HAP-1 (cell line): ENCODE results near the gene AKAP12.
"Not testable (repeated sequence)": the region's sequence is repeated elsewhere in the genome, so short reads cannot be mapped to it uniquely, and the experiment has no call there.

Experiments used
- DNase-seq, 2 experiments: peaks; one replicate each; pipeline ENCODE4 v3.0.0-alpha.2; 2016 to 2020; ENCODE audit warnings: low spot score in 2 of 2
- H3K27me3 ChIP-seq: fragments of 250-450 bp; sonication (Bioruptor Pico); 2 replicates; pipeline ENCODE4 v1.5.1; 2020; ENCODE audit warnings: low read depth, mild to moderate bottlenecking, moderate library complexity
- H3K36me3 ChIP-seq: fragments of 250-450 bp; sonication (Bioruptor Pico); replicated peaks from 2 replicates; pipeline ENCODE4 v1.5.1; 2020; ENCODE audit warnings: mild to moderate bottlenecking
- H3K4me1 ChIP-seq: fragments of 250-450 bp; sonication (Bioruptor Pico); 2 replicates; pipeline ENCODE4 v1.5.1; 2020; ENCODE audit warnings: mild to moderate bottlenecking
- H3K4me3 ChIP-seq: fragments of 250-450 bp; sonication (Bioruptor Pico); 2 replicates; pipeline ENCODE4 v1.5.1; 2020; ENCODE audit warnings: mild to moderate bottlenecking, moderate library complexity
- H3K9me3 ChIP-seq: fragments of 250-450 bp; sonication (Bioruptor Pico); 2 replicates; pipeline ENCODE4 v1.5.1; 2020; ENCODE audit warnings: mild to moderate bottlenecking, moderate library complexity
- in situ Hi-C: fragments of 300-500 bp; cut with MboI; formaldehyde crosslinking; loops from 3 replicates; pipeline ENCODE4 v1.14.3; 2020; ENCODE audit warnings: low sequenced_read_pairs, inconsistent platforms, mixed read lengths

Gene AKAP12

DNA sequence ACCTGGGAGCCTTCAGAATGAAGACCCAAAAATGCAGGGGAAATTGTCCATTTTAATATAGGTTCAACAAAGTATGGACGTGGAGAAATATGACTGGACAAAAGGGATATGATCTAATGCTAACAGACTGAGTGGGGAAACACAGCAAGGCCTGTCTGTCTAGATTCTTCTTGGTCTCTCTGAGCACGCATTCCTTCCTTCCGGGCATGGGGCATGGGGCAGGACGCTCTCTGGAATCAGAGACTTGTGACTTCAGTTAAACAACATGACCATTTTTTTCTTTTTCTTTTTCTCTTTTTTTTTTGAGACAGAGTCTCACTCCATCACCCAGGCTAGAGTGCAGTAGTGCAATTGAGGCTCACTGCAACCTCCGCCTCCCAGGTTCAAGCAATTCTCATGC lies 119.7 kb downstream of the AKAP12 start:
- Histone ChIP-seq H3K4me3 (no peak overlapping the region), H3K9me3 (no peaks in the 10 kb centered on the region), H3K4me1 (no peaks in the 10 kb centered on the region), H3K36me3 (peaks cover 22% of the 10 kb centered on the region), H3K27me3 (no peaks in the 10 kb centered on the region)
- no peak for DNase-seq
- in situ Hi-C loops, result no loop called here

- no peaks in the 10 kb centered on the region for H3K4me1 ChIP-seq
- no peak overlapping the region for H3K4me3 ChIP-seq
- H3K27me3 ChIP-seq, result no peaks in the 10 kb centered on the region
- in situ Hi-C loops, result no loop called here
- DNase-seq, result no peak
- peaks cover 33% of the 10 kb centered on the region for H3K36me3 ChIP-seq
- H3K9me3 ChIP-seq, result no peaks in the 10 kb centered on the region
Observed at GRCh38 chr6:151365233-151365632, 125.5 kb downstream of the AKAP12 start.

- no peak overlapping the region for H3K4me3 ChIP-seq
- peaks cover 34% of the 10 kb centered on the region for H3K36me3 ChIP-seq
- no peaks in the 10 kb centered on the region for H3K27me3 ChIP-seq
- in situ Hi-C loops, result no loop called here
- H3K9me3 ChIP-seq, result no peaks in the 10 kb centered on the region
- H3K4me1 ChIP-seq, result peaks cover 16% of the 10 kb centered on the region
- DNase-seq, result no peak
Observed at GRCh38 chr6:151370509-151371078, 130.8 kb downstream of the AKAP12 start.

- in situ Hi-C loops, result no loop called here
- Histone ChIP-seq H3K4me3 (no peak overlapping the region), H3K4me1 (peaks cover 27% of the 10 kb centered on the region), H3K36me3 (peaks cover 22% of the 10 kb centered on the region), H3K27me3 (no peaks in the 10 kb centered on the region), H3K9me3 (no peaks in the 10 kb centered on the region)
- DNase-seq, result no peak
Observed at GRCh38 chr6:151372164-151372563, 132.4 kb downstream of the AKAP12 start.

- Histone ChIP-seq H3K27me3 (no peaks in the 10 kb centered on the region), H3K36me3 (peaks cover 22% of the 10 kb centered on the region), H3K4me1 (peaks cover 27% of the 10 kb centered on the region), H3K4me3 (no peak overlapping the region), H3K9me3 (no peaks in the 10 kb centered on the region)
- peak; percentile 23 to 38 for DNase-seq
- in situ Hi-C loops, result no loop called here
Observed at GRCh38 chr6:151374036-151374683, 134.4 kb downstream of the AKAP12 start.

GRCh38 chr6:151375833-151376232 lies 136.1 kb downstream of the AKAP12 start:
- in situ Hi-C loops, result no loop called here
- peak in 1 of 2 experiments; percentile 55 for DNase-seq
- Histone ChIP-seq H3K27me3 (no peaks in the 10 kb centered on the region), H3K4me1 (peaks cover 27% of the 10 kb centered on the region), H3K36me3 (peaks cover 16% of the 10 kb centered on the region), H3K4me3 (no peak overlapping the region), H3K9me3 (no peaks in the 10 kb centered on the region)

DNA sequence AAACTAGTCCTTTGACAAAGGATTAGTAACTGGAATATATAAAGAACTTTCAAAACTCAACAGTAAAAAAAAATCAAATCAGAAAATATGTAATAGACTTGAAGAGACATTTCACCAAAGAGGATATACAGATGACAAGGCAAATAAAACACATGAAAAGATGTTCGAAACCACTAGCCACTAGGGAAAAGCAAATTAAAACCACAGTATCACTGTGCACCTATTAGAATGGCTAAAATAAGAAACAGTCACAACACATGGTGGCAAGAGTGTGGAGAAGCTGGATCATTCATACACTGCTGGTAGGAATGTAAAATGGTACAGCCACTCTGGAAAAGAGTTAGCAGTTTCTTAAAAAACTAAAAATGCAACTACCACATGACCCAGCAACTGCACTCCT lies 136.7 kb downstream of the AKAP12 start:
- peaks cover 27% of the 10 kb centered on the region for H3K4me1 ChIP-seq
- H3K36me3 ChIP-seq, result peaks cover 9% of the 10 kb centered on the region
- in situ Hi-C loops, result no loop called here
- no peak overlapping the region for H3K4me3 ChIP-seq
- no peaks in the 10 kb centered on the region for H3K27me3 ChIP-seq
- no peaks in the 10 kb centered on the region for H3K9me3 ChIP-seq
- DNase-seq, result no peak

GRCh38 chr6:151377095-151377494 lies 137.3 kb downstream of the AKAP12 start:
- H3K9me3 ChIP-seq, result no peaks in the 10 kb centered on the region; the same call in 1 of the 2 replicates
- in situ Hi-C loops, result no loop called here
- no peaks in the 10 kb centered on the region for H3K27me3 ChIP-seq
- no peak overlapping the region for H3K4me3 ChIP-seq
- 0 out of 2 replicates have a peak, but pooled peaks cover 4% of the 10 kb centered on the region for H3K36me3 ChIP-seq
- H3K4me1 ChIP-seq, result peaks cover 27% of the 10 kb centered on the region
- no peak for DNase-seq

- no peaks in the 10 kb centered on the region for H3K36me3 ChIP-seq
- H3K9me3 ChIP-seq, result no peaks in the 10 kb centered on the region; the same call in 1 of the 2 replicates
- no peak overlapping the region for H3K4me3 ChIP-seq
- in situ Hi-C loops, result no loop called here
- no peak for DNase-seq
- no peaks in the 10 kb centered on the region for H3K27me3 ChIP-seq
- peaks cover 16% of the 10 kb centered on the region for H3K4me1 ChIP-seq
Observed at GRCh38 chr6:151379933-151380847, 140.4 kb downstream of the AKAP12 start.

DNA sequence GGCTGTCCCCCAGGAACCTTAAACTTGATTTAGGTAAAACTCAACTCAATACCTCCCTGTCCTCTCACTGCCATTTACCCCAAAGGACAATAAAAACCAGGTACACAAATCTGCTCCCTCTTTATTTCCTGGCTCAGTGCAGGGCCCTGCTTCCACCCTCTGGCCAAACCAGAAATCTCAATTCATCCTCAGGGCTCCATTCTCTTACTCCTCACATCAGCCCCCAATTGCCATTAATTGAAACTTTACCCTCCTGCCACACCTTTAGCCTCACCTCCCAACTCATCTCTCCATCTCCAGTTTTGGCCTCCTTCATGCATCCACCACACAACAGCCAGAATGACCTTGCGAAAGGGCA lies 141.1 kb downstream of the AKAP12 start:
- in situ Hi-C loops, result no loop called here
- Histone ChIP-seq H3K4me1 (peaks cover 9% of the 10 kb centered on the region), H3K4me3 (no peak overlapping the region), H3K9me3 (no peaks in the 10 kb centered on the region; the same call in 1 of the 2 replicates), H3K27me3 (no peaks in the 10 kb centered on the region), H3K36me3 (no peaks in the 10 kb centered on the region)
- no peak for DNase-seq

GRCh38 chr6:151381722-151382121 lies 142.0 kb downstream of the AKAP12 start:
- Histone ChIP-seq H3K27me3 (no peaks in the 10 kb centered on the region), H3K4me1 (peaks cover under 1% of the 10 kb centered on the region; the same call in 1 of the 2 replicates), H3K9me3 (no peaks in the 10 kb centered on the region; the same call in 1 of the 2 replicates), H3K4me3 (no peak overlapping the region), H3K36me3 (no peaks in the 10 kb centered on the region)
- no peak for DNase-seq
- in situ Hi-C loops, result no loop called here

- H3K4me1 ChIP-seq, DNase-seq, H3K27me3 ChIP-seq, H3K36me3 ChIP-seq, in situ Hi-C loops, H3K4me3 ChIP-seq, H3K9me3 ChIP-seq: not testable (repeated sequence)
Observed at GRCh38 chr6:151382631-151383030, 142.9 kb downstream of the AKAP12 start.

DNA sequence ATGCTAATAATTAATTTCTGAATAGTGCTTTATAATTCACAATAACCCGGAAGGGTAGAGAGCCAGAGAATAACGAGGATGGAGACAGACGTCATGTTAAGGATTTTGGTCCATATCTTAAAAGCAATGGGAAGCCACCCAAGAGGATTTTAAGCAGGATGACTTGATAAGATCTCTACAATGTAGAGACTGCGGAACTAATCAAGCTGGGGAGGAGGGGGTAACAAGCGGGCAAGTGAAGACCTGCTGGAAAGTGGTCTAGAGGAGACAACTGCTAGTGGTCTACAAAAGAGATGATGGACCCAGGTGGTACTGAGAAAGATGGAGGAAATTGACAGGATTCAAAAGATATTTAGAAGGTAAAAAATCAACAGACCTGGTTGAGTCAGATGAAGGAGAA lies 144.4 kb downstream of the AKAP12 start:
- no peak for DNase-seq
- Histone ChIP-seq H3K4me1 (peaks cover 6% of the 10 kb centered on the region), H3K36me3 (no peaks in the 10 kb centered on the region; the same call in 1 of the 2 replicates), H3K27me3 (no peaks in the 10 kb centered on the region), H3K4me3 (no peak overlapping the region), H3K9me3 (no peaks in the 10 kb centered on the region; the same call in 1 of the 2 replicates)
- in situ Hi-C loops, result no loop called here

GRCh38 chr6:151385177-151385576 lies 145.4 kb downstream of the AKAP12 start:
- Histone ChIP-seq H3K9me3 (no peaks in the 10 kb centered on the region; the same call in 1 of the 2 replicates), H3K4me3 (no peak overlapping the region), H3K36me3 (no peaks in the 10 kb centered on the region; the same call in 1 of the 2 replicates), H3K27me3 (no peaks in the 10 kb centered on the region), H3K4me1 (peaks cover 7% of the 10 kb centered on the region)
- no peak for DNase-seq
- in situ Hi-C loops, result no loop called here
